Right ventricle myocardium superior (tissue), 1 donor: ENCODE data around the gene ADGRG1. TPM values are rescaled to one million over a fixed set of nuclear protein-coding genes. Genes with fewer than 3 reads are reported as not detected.

ENCODE experiments used
- ATAC-seq: fragments of 200-7000 bp; cut with Tn5 transposase; one replicate; pipeline ENCODE4 v1.9.1; 2020; ENCODE audit warnings: mild to moderate bottlenecking; ENCODE audit not compliant: poor library complexity
- DNase-seq: peaks from one replicate; pipeline ENCODE4 v3.0.0-alpha.2; 2020
- intact Hi-C: fragments of 100-400 bp; cut with DNase I; formaldehyde crosslinking; loops from one replicate; pipeline ENCODE4 v1.11.2; 2022
- total RNA-seq: library from RNA; stranded (reverse); fragmentation: NEBNext Ultra II Directional; extraction: Animal tissue kit (Norgen Biotek cat#: 25700); gene quantifications from one replicate; pipeline ENCODE4 v1.2.1, GENCODE V29; 2021
- donor health status: DM: no; HTN: yes; CAD: no; lungs with severe emphysema.

The ADGRG1 gene
- total RNA-seq, 1 donor from 2014 or later, result 23.0 TPM

- DNase-seq, result no peak
- no peak for ATAC-seq
- intact Hi-C loops, result no loop called here
Measured at GRCh38 chr16:57685633-57686032, 57.2 kb downstream of the ADGRG1 start.

DNA sequence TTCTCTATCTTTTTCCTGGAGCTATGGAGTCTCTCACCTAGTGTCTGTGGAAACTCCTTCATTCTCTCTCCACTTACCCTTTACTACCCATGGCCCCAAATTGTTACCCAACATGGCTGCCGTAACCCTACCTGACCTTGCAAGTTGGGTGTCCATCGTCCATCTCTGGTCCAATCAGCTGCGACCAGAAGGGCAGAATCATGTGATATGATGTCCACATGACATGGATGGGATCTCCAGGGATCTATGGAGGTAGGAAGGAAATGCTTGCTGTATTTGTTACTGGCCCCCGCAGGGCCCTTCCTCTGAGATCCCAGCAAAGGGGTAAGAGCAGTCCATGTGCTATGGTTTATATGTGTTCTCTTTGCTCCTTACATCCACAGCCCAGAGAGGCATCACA lies 58.1 kb downstream of the ADGRG1 start:
- no peak for ATAC-seq
- intact Hi-C loops, result no loop called here
- DNase-seq, result no peak

DNA sequence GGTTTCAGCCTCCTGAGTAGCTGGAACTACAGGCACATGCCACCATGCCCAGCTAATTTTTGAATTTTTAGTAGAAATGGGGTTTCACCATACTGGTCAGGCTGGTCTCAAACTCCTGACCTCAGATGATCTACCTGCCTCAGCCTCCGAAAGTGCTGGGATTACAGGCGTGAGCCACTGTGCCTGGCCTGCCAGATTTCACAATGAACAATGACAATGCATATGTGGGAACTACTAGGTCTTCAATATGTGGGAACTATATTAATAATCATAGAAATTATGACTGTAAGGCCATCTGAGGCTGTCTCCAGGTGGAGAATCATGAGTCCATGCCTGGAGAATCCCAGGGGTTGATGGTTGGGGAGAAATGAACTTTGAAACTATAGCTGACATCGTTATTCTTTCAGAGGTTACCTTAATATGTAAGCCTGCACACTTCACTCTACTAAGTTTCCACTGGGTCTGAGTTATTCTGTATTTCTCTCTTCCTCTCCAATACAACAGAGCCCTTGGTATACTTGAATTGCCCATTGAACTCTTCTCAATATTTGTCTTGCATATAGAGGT lies 59.0 kb downstream of the ADGRG1 start:
- intact Hi-C loops, result no loop called here
- no peak for ATAC-seq

GRCh38 chr16:57688487-57688986 lies 60.1 kb downstream of the ADGRG1 start:
- ATAC-seq (no peak), DNase-seq (no peak)
- intact Hi-C loops, result no loop called here

More for the DNA sequence above, 59.0 kb downstream of the ADGRG1 start:
- no peak for DNase-seq

- intact Hi-C loops, result no loop called here
- no peak for DNase-seq
- ATAC-seq, result no peak
Measured at GRCh38 chr16:57688987-57689761, 60.7 kb downstream of the ADGRG1 start.

DNA sequence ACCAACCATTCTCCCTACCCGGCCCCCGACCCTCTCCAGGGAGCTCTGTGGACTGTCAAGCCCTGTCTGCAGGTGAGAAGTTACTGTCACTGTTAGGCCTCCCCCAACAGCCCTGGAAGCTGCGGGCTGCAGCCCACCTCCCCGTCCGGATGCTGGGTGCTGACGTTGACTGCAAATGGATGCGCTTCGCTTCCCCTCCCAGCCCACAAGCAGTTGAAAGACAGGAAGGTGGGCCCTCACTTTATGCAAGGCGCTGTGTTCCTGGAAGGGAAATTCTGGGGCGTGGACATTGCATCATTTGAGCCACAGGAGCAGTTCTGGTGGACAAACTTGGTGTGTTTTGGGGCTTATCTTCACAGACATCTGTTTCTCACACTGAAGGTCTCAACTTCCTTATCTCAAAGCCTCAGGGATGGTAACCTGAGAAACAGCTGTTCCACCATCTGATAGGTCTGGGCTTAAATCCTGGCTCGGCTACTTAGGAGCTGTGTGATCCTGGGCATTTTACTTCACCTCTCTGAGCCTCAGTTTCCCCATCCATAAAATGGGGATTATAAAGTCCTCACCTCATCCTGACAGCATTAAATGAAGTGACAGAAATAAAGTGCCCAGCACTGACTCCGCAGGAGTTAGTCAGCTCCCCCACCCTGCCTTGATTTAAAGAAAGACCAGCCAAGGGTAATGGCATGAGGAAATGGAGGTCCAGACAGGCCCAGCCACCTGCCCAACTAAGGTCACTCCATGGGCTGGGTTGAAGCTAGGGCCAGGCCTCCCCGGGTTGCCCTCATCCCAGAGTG lies 61.5 kb downstream of the ADGRG1 start:
- peak; percentile 20 for ATAC-seq
- intact Hi-C loops, result no loop called here
- DNase-seq, result no peak

DNA sequence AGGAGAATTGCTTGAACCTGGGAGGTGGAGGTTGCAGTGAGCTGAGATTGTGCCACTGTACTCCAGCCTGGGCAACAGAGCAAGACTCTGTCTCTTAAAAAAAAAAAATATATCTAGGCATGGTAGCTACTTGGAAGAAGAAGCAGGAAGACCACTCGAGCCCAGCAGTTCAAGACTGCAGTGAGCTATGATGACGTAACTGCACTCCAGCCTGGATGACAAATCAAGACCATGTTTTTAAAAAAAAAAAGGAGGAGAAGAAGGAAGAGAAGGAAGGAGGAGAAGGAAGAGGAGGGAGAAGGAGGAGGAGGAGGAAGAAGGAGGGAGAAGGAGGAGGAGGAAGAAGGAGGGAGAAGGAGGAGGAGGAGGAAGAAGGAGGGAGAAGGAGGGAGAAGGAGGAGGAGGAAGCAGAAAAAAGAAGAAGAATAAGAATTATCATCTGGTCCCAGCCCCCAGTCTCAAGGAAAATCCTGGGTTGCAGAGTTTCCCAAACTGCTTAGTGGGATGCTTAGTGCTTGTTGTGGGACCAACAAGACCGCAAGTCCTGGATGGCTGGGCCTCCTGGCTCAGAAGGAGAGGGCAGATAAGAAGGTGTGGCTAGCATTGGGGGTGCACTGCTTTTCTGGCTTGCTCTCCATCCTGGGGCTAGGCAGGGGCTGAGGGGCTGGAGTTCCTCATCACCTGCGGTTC lies 62.5 kb downstream of the ADGRG1 start:
- DNase-seq (no peak), ATAC-seq (no peak)
- intact Hi-C loops, result no loop called here

- ATAC-seq (no peak), DNase-seq (no peak)
- intact Hi-C loops, result no loop called here
Measured at GRCh38 chr16:57692636-57693035, 64.2 kb downstream of the ADGRG1 start.

DNA sequence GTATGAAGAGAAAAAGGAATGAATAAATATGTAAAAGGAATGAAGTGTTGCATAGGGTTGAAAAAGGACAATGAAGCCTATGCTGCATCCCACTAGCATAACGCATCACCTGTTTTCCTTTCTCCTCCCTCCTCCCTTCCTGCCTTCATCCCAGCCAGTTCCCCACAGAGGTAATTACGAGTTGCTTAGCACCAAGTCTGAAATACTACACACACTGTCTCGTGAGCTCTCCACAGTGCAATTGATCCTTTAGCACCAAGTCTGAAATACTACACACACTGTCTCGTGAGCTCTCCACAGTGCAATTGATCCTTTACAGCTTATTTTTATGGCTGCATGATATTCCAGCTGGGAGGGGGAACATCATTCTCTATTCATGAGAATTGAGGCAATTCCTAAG lies 65.1 kb downstream of the ADGRG1 start:
- DNase-seq, result no peak
- no peak for ATAC-seq
- intact Hi-C loops, result no loop called here

GRCh38 chr16:57694231-57694724 lies 65.8 kb downstream of the ADGRG1 start:
- no peak for ATAC-seq
- intact Hi-C loops, result no loop called here
- no peak for DNase-seq

DNA sequence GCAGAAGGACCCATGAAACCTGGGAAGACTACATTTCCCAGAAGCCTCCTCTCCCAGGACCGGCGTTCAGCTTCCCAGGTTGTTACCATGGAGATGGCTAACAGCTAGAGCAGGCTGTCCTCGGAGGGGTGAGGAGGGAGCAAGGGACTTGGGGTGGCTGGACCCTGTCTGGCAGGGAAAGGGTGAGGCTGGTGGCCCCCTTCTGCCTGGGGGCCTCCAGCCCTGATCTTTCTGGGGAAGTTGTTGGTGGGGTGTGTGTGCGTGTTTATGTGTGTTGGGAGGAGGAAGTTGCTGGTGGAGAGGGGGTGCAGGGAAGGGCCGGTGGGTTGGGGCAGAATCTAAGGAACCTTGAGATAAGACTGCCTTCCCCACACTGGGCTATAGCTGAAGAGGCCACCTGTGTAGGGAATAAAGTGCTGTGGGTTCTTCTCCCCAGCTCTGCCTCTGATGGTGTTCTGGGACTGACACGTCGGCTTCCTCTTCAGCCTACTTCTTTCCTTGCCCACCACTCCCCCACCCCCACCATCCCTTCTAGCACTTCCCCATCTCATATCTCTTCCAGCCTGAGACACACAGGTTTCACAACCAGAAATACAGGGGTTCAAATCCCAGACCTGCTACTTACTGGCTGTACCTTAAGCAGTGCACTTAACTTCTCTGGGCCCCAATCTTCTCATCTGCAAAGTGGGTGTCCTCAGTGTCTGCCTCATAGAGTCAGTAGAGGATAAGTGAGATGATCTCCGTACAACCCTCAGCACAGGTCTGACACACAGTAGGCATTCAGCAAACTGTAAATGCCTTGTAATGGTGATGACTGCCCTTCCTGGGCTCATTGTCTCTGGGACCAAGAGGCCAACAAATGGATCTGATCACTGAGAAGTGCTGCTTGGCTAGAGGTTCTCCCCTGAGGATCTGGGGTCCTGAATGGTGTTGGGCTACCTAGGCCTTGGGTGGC lies 66.6 kb downstream of the ADGRG1 start, which contains the start of gene DRC7:
DRC7 (plus strand) TSS at position 82 of the 955 bp plus-strand sequence. CDS start 3,144 bp downstream, outside the sequence.
- intact Hi-C loops, result no loop called here

GRCh38 chr16:57695680-57696069 lies 67.2 kb downstream of the ADGRG1 start:
- ATAC-seq, result no peak
- intact Hi-C loops, result no loop called here
- DNase-seq, result no peak

More for the DNA sequence above, 66.6 kb downstream of the ADGRG1 start, which contains the start of gene DRC7:
- peak; percentile 66 for ATAC-seq
- DNase-seq, result no peak

DNA sequence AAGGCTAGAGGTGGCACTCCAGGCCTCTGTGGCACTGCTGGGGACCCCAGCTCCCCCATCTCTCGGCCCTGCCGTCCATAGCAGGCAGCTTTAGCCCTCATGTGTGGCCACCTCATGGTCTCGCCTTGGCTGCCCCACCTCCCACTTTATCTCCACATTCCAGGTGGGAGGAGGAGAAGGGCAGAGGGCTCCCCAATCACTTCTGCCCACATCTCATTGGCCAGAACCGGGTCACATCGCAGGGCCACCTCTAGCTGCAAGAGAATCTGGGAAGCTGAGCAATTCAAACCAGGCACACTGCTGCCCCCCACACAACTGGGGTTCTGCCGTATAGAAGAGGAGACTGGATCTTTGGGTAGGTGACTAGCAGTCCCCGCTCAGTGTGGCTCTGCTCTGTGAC lies 67.8 kb downstream of the ADGRG1 start:
- ATAC-seq (no peak), DNase-seq (no peak)
- intact Hi-C loops, result no loop called here

- ATAC-seq, result no peak
- intact Hi-C loops, result no loop called here
Measured at GRCh38 chr16:57697896-57698537, 69.6 kb downstream of the ADGRG1 start.

GRCh38 chr16:57698812-57699405 lies 70.5 kb downstream of the ADGRG1 start:
- ATAC-seq (no peak), DNase-seq (no peak)
- intact Hi-C loops, result no loop called here

More at GRCh38 chr16:57697896-57698537, 69.6 kb downstream of the ADGRG1 start:
- no peak for DNase-seq

DNA sequence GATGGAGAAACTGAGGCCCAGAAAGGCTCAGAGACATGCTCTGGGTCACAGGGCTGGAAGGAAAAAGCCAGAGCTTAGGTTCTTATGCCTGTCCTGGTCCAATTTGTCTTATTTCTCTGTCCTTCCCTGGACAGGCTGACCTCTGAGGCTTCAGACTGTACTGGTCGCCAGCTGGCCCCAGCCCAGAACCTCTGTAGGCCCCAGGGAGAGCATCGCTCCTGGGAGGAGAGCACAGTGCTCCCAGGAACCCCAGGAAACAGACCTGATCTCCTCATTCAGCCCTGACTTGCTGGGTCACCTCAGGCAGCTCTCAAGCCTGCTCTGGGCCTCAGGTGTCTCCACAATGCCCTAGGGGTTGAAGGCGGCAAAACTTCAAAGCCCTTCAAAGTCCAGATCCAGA lies 71.1 kb downstream of the ADGRG1 start:
- ATAC-seq, result no peak
- no peak for DNase-seq
- intact Hi-C loops, result no loop called here

DNA sequence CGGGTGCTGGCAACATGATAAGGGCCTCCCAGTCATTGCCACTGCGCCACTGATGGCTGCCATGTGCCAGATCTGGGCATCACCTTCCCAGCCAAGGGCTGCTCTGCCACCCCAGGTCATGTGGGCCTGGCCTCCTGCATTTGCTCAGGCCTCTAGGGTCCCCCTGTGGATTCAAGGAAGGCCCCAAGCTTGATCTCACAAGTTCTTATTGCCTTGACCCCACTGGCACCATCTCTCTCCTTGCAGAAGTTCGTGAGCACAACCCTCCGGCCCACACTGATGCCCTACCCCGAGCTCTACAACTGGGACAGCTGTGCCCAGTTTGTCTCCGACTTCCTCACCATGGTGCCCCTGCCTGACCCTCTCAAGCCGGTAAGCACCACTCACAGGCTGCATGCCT lies 71.5 kb downstream of the ADGRG1 start:
- intact Hi-C loops, result no loop called here
- DNase-seq, result no peak
- no peak for ATAC-seq
